ENCODE results near the gene C15orf61.

DNA sequence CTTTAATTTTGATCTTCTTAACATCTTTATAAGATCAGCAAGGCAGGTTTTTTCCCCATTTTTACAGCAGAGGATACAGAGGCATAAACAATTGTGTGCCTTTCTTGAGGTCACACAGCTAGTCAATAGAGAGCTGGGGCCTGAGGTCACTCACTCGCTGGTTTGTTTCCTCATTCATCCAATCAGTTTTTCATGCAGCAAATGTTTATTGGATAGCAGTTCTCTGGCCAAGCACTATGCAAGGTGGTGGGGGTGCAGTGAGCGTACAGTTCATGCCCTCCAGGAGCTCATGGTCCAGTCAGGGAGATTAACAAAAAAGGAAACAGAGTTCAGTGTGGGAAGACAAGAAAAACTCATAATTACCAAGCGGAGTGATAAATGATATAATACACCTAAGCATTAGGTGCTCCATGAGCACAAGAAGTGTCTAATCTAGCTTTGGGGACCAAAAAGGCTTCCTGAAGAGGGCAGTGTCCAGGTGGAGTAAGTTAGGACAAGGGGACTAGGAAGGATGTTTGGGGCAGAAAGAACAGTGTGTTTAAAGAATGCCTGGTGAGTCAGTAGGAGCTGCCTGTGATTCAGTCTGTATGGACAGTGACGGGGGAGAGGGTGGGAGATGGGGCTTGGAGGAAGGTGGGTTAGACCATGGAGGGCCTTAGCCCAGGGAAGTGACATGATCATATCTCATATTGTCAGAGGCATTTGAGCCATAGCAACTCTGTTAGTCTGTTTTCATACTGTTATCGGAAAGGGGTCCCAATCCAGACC is 50.9 kb downstream of the C15orf61 start:
- TF ChIP-seq REST (IDR thresholded peaks at IDR 0.05) (no peak), ZBTB33 (IDR thresholded peaks at IDR 0.05) (no peak), EGR1 (IDR thresholded peaks at IDR 0.05; ENCODE audit: low read depth in 2 of 2) (no peak), RAD21 (IDR thresholded peaks at IDR 0.05) (no peak), CTCF (IDR thresholded peaks at IDR 0.05; ENCODE audit: low read depth, low read length, missing input control) (no peak), SP1 (IDR thresholded peaks at IDR 0.05) (no peak), TAF1 (conservative IDR thresholded peaks at IDR 0.05) (no peak)
